Stimulated activated CD8-positive, alpha-beta memory T cell treated with anti-CD3 and anti-CD28 coated beads, Interleukin-4, amount 100 ng/mL, for 48 hours (primary cell): ENCODE measurements around the gene RBM34.
"Not testable (repeated sequence)": the region's sequence is repeated elsewhere in the genome, so short reads cannot be mapped to it uniquely, and the experiment has no call there.

Source experiments
- DNase-seq: peaks from one replicate; pipeline ENCODE4 v3.0.0-alpha.2; 2020

The RBM34 gene

DNA sequence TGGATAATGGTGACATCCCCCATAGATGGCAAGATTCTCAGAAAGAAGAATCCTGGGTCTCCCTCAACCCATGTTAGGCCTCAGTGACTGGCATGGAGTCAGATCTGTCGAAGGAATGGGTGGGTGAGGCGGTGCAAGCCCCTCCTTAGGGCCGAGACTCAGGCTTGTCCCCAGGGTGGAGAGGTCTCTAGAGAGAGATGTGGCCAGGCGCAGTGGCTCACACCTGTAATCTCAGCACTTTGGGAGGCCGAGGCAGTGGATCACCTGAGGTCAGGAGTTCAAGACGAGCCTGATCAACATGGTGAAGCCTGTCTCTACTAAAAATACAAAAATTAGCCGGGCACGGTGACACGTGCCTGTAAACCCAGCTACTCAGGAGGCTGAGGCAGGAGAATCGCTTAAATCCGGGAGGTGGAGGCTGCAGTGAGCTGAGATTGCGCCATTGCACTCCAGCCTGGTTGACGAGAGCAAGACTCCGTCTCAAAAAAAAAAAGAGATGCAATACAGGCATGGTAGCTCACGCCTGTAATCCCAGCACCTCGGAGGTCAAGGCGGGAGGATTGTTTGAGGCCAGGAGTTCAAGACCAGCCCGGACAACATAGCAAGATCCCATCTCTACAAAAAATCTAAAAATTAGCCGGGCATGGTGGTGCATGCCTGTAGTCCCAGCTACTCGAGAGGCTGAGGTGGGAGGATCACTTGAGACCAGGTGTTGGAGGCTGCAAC, 69.6 kb downstream of the RBM34 start:
- DNase-seq, result not testable (repeated sequence)

- no peak for DNase-seq
Measured at GRCh38 chr1:235090406-235091069, 70.5 kb downstream of the RBM34 start.

GRCh38 chr1:235088907-235089306, 72.1 kb downstream of the RBM34 start:
- DNase-seq, result no peak

DNA sequence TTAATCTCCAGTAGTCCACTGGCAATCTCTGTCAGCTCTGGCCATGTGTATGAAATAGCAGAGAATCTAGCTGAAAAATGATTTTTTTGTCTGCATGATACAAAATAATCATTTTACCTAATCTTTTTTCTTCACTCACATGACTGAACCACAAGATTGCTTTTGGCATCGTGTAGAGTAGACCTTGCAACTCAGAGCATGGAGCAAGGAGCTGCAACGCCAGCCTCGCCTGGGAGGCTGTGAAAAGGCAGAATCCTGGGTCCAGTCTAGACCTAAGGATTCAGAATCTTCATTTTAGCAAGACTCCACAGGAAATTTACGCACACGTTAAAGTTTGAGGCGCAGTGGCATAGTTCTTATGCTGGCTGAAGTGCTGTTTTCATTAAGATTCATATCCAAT, 72.6 kb downstream of the RBM34 start:
- DNase-seq, result no peak

DNA sequence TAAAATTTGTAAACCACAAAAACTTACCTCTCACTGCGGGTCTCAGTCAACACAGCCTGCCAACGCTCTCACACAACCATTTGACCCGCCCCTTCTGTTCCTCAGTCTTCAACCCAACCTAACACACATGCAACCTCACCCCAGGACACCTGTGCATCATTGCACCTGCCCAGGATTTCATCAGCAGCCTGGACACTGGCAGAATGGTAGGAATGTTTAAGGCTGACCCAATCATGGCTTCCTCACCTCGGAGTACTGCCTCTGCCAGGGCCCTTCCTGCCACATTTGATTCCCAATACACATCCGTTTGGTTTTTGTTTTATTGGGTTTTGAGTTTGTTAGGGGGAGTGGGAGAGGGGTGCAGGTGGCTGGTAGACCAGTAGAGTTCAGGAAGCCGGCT, 73.1 kb downstream of the RBM34 start:
- no peak for DNase-seq

DNA sequence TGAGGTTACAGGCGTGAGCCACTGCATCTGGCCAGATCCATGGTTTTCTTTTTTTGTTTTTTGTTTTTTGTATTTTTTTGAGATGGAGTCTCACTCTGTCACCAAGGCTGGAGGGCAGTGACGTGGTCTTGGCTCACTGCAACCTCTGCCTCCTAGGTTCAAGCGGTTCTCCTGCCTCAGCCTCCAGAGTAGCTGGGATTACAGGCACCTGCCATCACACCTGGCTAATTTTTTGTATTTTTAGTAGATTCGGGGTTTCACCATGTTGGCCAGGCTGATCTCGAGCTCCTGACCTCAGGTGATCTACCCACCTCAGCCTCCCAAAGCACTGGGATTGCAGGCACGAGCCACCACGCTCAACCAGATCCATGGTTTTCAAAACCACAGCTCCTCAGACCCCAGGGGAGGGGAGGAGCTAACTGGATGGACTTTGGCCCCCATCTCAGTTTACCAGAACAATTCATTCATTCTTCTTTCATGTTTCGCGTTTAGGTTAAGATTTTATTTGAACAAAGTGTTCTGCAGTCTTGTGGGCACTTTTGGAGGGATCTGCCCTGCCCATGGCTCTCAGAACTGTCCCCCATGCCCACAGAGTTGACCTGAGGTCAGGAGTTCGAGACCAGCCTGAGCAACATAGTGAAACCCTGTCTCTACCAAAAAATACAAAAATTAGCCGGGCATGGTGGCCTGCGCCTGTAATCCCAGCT, 75.5 kb downstream of the RBM34 start:
- DNase-seq, result not testable (repeated sequence)
